Activated CD8-positive, alpha-beta memory T cell treated with anti-CD3 and anti-CD28 coated beads, Interleukin-2, amount 50 U/mL, for 4 hours (primary cell): Measurements from ENCODE around the gene UBE2O.

Experiments
- DNase-seq: peaks from one replicate; pipeline ENCODE4 v3.0.0-alpha.2; 2020

UBE2O gene

DNA sequence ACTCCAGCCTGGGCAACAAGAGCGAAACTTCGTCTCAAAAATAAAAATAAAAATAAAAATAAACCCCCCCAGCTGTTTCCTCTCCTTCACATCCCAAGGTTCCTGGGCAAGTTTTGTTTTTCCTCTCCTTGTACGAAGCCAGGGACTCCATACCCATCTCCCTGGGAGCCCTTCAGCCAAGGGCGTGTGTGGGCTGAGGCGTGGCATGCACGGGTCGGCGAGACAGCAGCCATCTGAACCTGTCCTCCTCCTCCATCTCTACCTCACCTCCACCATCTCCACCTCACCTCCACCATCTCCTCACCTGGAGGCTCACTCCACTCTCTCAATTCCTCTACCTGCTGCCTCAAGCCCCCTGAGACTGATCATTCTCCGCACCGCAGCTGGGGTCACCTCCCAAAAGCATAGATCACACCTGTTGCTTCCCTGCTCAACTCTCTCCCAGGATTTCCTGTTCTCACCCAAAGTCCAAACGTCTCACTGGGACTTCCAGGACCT is 31.3 kb upstream of the UBE2O start:
- DNase-seq, result no peak

- no peak for DNase-seq
These were observed 28.2 kb upstream of the UBE2O start for GRCh38 chr17:76481071-76481655.

DNA sequence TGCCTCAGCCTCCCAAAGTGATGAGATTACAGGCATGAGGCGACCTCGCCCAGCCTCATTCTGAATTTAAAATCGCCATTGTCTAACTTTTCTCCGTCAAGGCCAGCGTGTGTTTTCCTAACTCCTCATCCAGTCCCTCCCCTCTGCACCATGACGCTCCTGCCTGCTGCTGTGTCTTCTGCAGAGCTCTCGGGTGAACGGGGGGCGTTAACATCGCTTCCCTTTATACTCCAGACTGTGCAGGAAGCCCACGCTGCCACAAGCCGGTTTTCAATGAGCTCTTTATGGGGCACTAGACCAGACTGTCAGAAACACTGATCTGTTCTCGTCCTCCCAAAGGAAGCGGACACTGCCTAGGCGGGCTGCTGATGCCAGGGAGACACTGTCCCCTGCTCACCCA is 27.7 kb upstream of the UBE2O start:
- no peak for DNase-seq

GRCh38 chr17:76479515-76480060 is 26.6 kb upstream of the UBE2O start:
- DNase-seq, result no peak

- no peak for DNase-seq
These were observed 26.0 kb upstream of the UBE2O start for GRCh38 chr17:76478730-76479514.

DNA sequence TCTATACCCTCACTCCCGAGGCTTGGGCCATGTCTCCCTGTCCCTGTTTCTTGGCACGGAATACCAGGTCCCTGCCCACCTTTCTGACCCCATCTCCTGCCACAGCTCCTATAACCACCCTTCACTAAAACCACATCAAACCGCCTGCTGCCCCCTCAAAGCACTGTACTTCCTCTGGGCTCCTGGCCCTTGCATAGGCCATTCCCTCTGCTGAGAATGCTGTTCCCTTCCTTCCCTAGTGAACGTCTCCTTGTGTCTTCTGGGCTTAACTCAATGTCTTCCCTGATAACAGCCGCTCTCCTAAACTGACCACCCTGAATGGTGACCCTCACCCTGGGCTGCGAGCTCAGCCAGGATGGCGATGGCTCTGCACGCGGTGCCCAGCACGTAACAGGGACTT is 25.1 kb upstream of the UBE2O start:
- no peak for DNase-seq

GRCh38 chr17:76477576-76477975 is 24.6 kb upstream of the UBE2O start:
- no peak for DNase-seq

DNA sequence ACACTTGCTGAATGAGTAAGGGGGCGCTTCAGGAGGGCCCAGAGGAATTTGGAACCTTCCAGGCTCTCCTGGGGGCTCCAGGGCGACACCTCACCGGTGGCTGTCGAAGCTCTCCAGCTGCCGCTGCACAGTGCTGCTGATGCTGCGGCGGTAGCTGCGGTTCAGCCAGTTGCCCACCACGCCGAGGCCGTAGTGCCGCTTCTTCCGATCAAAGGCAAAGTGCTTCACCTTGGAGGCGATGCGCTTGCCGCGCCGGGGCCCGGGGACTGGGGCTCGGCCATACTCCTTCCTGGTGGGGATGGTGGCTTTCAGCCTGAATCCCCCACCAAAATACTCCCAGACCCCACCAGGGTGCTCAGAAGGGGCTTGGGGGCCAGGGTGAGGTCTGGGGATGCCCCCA is 23.8 kb upstream of the UBE2O start:
- no peak for DNase-seq

DNA sequence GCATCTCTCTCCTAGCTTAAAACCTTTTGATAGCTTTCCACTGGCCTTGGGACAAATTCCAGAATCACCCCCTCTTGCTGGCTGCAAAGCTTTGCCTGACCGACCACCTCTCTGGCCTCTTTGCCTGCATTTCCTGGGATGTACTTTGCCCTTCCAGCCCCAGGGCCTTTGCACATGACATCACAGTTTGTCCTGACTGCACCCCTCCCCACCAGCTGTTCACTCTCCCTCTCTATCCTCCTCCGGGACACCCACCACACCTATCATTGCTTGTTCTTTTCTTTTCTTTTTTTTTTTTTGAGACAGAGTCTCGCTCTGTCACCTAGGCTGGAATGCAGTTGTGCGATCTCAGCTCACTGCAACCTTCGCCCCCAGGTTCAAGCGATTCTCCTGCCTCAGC is 22.4 kb upstream of the UBE2O start:
- no peak for DNase-seq

- DNase-seq, result no peak
These were observed 21.9 kb upstream of the UBE2O start for GRCh38 chr17:76474894-76475293.

GRCh38 chr17:76474238-76474637 is 21.3 kb upstream of the UBE2O start:
- no peak for DNase-seq

GRCh38 chr17:76473541-76473985 is 20.6 kb upstream of the UBE2O start:
- no peak for DNase-seq

- no peak for DNase-seq
These were observed 19.8 kb upstream of the UBE2O start for GRCh38 chr17:76472726-76473125.

DNA sequence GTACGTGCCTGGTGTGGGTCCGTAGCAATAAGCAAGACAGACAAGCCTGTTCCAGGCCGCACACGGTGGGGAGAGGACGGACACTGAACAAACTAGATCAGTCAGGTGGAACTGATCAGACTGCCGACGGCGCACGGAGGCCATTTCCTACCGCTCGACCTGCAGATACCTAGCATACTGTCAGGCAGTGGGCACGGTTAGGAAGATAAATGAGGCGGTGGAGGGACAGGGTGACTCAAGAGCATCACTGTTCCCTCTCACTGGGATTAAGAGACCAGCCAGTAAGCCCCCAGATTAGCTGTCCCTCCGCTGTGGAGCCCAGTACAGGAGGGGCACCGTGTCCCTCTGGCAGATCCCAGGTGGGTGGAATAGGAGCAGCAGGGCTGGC is 19.3 kb upstream of the UBE2O start:
- DNase-seq, result no peak

DNA sequence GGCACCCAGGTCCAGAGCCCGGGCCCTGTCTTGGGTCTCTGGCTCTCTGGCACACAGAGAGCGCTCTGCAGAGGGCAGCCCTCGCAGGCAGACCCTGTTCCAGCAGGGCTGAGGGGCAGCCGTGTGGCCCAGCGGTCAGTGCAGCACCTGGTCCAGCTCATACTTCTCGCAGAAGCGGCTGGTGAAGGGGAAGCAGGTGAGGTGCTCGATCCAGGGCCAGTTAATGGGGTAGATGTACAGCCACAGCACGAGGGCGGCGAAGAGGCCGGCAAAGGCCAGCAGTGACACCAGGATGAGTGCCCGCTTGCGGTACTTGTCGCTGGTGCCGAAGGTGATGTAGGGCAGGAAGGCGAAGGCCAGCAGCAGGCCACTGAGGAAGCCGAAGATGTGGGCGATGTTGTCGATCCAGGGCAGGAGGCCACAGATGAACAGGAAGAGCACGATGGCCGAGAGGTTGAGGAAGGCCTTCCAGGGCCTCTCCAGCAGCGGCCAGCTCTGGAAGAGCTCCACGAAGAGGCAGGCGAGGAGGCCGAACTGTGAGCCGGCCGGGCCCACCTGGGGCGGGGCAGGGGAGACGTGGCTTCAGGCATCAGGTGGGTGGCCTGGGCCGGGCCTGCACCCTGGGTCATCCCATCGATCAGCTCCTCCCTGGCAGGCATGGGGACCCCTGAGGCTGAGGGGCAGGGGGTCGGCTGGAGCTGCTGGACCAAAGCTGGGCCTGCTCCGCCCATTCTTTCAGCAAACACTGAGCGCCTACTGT is 18.7 kb upstream of the UBE2O start:
- no peak for DNase-seq

DNA sequence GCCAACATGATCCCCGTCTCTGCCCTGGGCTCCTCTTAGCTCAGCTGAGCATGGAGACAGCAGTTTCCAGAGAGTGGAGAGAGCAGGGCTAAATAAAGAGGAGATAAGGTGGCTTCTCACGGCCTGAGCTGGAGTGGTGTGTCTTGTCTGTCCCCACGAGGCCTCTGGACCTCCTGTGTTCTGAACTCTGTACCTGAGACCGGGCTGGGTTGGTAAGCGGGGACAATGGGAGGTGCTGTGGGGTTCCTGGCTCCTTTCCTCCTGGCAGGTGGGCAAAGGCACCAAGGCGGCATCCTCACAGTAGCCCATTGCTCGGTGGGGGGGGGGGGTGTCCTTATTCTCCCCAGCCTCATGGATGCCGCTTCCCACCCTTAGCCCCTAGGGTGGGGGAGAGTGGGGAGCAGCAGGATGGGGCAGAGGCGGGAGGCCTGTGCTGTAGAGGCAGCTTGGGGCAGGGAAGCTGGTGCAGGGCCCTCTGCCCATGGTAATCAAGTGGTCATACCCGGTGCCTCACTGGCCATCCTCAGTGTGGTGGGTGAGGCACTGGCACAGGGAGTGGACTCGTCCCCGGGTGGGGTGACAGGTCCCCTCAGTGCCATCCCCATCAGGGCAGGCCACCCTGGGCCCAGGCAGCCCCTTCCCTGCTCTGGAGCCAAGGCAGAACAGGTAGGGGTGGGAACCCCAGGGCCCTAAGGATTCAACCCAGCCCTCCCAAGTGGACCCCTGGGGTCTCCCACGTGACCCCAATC is 17.2 kb upstream of the UBE2O start:
- DNase-seq, result no peak

GRCh38 chr17:76469076-76469990 is 16.4 kb upstream of the UBE2O start:
- no peak for DNase-seq

- no peak for DNase-seq
These were observed 15.7 kb upstream of the UBE2O start for GRCh38 chr17:76468634-76469010.

DNA sequence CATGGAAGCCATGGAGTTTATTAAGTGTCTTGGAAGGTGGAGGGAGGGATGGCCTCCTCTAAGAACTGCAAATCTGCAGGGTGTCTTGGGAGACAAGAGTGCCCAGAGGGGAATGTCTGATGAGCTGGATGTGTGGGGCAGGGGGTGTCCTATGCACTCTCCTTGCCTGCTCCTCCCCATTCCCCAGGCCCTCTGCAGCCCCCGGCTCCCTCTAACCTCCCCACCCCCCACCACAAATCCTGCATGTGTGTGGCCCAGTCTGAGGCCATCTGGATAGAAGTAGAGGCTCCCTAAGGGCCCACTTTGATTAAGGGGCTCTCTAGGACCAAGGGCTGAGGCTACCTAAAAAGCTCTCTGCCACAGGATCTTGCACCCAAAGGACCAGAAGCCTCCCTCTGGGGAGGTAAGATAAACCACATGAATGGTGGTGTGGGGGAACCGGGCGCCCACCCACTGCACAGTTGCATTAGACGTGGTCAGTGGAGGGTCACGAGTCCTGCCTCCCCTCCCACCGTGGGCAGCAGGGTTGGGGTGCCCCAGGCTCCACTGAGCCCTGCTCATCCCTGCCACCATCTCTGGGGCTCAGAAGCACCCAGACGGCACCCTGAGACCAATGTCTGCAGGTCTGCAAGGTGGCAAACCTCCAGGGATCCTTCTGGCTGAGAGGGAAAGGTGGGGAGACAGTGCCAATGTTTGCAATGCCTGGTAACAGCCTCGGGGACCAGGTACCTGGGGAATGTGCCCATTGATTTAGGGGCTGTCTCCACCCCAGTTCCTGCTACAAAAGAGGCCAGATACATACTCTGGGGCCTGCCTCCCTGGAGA is 15.1 kb upstream of the UBE2O start:
- DNase-seq, result no peak

DNA sequence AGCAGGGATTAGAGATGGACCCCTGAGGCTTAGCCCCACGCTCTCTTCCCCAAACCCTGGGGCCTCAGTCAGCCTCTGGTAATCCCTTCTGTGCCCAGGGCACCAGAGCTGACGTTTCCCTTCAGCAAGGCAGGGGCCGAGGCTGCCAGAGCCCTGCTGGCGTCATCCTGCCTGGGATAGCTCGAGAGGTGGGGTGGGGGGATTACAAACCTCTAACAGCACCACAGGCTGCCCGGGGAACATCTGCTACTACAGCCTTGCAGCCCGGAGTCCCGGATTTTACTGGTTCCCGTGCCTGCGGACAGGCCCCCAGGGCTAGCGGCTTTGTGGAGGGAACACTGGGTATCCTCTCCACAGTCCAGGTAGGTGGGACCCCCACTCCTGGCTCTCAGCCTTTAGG is 14.4 kb upstream of the UBE2O start, which contains the start of gene AANAT:
Gene AANAT, plus strand, starts transcription at position 238 of the 400 bp plus-strand sequence. CDS start 1,144 bp downstream, outside the sequence.
- no peak for DNase-seq

- no peak for DNase-seq
These were observed 13.8 kb upstream of the UBE2O start for GRCh38 chr17:76466775-76467130.
